ENCODE results near the gene FAM177A1.
A peak's percentile ranks its signal among the peaks of the same experiment; 100 is the strongest.
"Not testable (repeated sequence)": the region's sequence is repeated elsewhere in the genome, so short reads cannot be mapped to it uniquely, and the experiment has no call there.

The FAM177A1 gene

DNA sequence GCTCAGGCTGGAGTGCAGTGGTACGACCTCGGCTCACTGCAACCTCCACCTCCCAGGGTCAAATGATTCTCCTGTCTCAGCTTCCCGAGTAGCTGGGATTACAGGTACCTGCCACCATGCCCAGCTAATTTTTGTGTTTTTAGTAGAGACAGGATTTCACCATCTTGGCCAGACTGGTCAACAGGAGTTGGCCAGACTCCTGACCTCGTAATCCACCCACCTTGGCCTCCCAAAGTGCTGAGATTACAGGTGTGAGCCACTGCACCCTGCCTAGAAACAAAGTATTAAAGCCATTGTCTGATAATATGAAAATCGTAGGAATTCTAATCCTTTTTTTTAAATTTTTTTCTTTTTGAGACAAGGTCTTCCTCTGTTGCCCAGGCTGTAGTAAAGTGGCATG, 19.7 kb downstream of the FAM177A1 start:
- not testable (repeated sequence) for DNase-seq

DNA sequence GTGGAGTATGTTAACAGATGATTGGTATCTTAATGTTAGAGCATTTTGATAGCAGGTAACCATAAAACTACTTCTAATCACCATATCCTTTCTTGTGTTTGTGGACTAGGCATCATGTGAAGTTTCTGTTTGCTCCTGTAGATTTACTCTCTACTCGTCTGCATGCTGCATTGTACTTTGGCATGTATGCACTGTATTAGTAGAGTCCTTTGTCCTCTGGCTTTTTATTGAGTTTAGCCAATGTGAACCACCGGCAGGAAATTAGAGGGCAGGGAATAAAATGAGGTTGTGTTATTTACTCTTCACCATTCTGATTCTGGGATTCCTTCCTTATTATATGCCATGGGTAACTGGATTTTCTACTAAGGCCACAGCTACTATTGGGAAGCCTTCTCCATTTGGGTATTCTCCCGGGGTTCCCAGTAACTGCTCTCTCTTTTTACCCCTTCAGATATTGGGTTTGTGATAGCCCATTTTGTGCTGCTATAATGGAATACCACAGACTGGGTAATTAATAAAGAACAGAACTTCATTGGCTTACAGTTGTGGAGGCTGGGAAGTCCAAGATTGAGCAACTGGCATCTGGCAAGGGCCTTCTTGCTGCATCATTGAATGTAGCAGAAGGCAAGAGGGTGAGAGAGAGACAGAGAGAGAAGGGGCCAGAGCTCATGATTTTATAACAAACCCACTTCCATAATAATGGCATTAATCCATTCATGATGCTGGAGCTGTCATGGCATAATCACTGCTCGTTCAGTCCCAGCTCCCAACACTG, 22.4 kb downstream of the FAM177A1 start:
- no peak for DNase-seq

DNA sequence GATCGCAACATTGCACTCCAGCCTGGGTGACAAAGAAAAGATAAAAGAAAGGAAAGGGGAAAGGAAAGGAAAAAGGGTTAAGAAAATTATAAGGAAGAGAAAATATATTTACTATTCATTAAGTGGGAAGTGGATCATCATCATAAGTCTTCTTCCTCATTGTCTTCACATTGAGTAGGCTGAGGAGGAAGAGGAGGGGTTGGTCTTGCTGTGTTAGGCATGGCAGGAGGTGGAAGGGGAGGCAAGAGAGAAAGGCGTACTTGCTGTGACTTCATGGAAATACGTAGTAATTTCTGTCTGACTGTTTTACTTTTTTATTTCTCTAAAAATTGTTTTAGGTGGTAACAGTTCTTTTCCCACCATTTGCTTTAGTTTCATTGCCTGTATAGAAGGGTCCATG, 26.2 kb downstream of the FAM177A1 start:
- DNase-seq, result no peak

DNA sequence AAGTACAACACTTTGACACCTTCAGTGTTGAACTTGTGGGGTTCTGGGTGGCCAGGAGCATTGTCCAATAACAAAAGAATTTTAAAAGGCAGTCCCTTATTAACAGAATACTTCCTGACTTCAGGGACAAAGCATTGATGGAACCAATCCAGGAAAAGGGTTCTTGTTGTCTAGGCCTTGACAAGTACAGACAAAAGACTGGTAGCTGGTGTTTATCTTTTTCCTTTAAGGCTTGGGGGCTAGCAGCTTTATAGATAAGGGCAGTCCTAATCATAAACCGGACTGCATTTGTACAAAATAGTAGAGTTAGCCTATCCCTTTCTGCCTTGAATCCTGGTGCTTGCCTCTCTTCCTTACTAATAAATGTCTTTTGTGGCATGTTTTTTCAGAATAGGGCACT, 27.4 kb downstream of the FAM177A1 start:
- DNase-seq, result no peak

DNA sequence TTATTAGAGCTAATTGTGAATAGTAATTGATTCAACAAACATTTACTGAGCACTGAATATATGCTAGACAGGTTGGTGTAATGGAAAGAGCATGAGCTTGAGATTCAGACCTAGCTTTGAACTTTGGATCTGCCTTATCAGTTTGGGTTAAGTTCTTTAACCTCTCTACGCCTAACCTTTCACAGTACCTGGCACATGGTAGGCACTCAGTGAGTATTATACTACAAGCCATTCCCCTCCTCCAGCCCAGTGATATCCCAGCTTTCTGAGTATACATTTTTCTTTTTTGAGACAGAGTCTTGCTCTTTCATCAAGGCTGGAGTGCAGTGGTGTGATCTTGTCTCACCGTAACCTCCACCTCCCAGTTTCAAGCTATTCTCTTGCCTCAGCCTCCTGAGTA, 32.0 kb downstream of the FAM177A1 start:
- DNase-seq, result no peak

DNA sequence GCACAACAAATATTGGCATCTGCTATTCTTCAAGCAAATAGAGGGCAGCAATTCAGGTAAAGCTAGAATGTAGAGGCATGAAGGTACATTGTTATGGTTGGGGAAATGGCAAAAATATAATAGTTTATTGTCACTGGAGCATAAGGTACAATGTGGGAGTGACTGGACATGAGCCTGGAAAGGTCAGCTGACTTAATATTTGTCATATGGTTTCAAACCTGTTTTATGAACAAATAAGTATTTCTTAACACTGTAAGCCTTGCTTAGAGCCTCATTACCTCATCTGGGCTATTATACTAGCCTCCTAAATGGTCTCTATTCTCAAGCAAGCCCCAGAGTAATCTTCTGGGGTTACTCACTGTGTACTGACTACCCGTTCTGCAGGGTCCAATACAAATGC, 33.7 kb downstream of the FAM177A1 start:
- no peak for DNase-seq

DNA sequence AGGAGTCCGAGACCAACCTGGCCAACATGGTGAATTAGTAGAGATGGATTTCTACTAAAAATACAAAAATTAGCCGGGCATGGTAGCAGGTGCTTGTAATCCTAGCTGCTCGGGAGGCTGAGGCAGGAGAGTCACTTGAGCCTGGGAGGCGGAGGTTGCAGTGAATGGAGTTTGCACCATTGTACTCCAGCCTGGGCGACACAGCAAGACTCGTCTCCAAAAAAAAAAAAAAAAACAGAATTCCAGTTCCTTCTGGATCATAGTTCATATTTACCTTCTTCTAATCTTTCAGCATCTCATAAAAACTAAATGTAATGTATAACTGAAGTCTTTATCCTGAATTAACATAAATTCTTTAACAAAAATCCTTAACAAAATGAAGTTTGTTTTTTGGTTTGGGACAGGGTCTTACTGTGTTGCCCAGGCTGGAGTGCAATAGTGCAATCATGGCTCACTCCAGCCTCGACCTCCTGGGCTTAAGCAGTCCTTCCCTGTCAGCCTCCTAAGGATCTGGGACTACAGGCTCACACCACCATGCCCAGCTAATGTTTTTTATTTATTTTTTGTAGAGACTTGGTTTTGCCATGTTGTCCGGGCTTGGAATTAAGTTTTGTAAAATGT, 37.6 kb downstream of the FAM177A1 start:
- DNase-seq, result no peak

DNA sequence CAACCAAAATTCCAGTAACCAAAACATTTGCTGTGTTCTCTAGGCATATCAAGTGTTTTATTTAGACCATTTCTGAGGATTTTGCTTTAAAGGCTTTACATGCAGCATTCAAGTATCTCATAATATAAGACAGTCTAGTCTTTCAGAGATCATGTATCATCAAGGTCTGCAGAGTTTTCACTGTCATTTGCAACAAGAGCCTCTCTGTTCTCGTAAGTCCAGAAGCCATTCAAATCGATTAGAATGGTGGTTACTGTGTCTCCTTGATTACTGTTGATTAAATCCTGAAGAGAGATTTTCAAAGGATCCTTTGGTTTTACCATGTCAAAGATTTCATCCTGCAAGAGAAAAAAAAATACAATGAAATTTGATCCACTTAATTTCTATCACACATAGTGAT, 39.4 kb downstream of the FAM177A1 start:
- DNase-seq, result no peak

DNA sequence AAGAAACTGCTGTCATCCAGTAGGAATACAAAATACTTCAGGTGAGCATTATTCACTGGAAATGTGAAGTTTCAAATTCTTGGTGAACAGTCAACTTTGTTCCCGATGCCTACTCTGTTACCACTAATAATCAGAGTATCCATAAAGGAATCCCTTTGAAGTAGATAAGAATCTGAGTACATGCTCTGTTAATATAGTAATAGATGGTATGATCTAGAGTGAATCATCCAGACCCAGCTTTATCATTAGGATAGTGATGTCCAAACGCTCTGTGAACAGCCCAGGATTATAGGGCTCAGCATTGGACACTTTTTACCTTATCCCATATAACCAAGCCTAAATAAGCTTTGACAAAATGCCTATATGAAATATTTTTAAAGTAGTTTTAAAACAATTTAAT, 42.4 kb downstream of the FAM177A1 start:
- no peak for DNase-seq

DNA sequence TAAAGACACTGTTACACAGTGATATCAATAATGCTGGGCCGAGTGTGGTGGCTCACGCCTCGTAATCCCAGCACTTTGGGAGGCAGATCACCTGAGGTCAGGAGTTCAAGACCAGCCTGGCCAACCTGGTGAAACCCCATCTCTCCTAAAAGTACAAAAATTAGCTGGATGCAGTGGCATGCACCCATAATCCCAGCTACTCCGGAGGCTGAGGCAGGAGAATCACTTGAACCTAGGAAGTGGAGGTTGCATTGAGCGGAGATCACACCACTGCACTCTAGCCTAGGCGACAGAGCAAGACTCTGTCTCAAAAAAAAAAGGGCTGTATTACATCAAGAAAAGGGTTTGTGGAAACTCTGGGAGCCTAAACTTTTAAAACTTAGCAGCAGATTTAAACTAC, 48.6 kb downstream of the FAM177A1 start:
- DNase-seq, result not testable (repeated sequence)

DNA sequence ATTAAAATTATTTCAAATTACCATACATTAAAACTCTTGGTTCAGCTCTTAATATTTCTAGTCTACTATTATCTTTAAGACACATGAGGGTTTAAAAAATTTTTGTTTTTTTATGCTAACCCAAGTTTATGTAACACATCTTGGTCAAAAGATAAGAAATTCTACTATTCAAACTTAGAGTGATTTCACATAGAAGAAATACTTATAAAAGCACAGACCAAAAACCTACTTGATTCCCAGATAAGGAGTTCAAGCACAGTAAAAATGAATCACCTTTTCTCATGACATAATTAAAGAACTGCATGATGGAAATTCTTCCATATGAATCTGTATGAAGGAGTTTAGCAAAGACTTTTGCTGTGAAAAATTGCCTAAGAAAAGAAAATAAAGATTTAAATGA, 61.8 kb downstream of the FAM177A1 start:
- no peak for DNase-seq

DNA sequence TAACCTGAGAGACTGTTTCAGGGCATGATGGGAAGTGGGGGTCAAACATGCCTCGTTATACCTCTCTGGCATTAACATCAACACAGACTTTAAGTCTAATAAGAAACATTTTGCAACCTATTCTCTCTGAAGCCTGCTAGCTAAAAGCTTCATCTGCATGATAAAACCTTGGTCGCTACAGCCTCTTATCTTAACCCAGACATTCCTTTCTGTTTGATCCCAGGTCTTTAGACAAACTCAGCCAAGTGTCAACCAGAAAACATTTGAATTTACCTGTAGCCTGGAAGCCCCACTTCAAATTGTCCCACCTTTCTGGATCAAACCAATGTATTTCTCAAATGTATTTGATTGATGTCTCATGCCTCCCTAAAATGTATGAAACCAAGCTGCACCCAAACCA, 66.6 kb downstream of the FAM177A1 start:
- no peak for DNase-seq

DNA sequence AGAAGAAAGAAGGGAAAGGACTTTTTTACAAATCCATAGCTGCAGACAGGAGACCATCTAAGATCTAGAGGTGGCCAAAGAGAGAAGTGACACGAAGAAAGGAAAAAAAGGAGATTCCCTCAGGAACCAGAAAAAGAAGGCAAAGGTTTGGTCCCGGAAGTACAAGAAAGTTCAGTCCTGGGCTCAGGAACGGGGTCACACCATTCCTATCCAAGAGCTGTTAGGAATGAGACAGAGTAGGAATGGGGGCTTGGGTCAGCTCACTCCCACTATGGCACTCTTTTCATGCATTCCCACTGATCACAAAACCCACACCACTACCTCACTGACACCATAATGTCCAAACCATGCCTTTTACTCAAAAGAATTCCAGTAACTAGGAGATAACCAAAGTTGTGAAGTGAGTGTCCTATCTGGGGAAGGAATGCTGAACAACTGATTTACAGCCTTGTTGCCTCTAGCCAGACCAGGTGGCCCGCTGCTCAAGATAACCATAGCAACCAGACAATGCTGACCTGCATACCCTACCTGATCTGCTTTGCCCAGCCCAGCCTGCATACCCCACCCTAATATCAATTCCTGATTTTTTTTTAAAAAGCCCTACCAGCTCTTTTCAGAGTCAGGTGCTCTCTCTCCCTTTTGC, 67.4 kb downstream of the FAM177A1 start:
- no peak for DNase-seq

DNA sequence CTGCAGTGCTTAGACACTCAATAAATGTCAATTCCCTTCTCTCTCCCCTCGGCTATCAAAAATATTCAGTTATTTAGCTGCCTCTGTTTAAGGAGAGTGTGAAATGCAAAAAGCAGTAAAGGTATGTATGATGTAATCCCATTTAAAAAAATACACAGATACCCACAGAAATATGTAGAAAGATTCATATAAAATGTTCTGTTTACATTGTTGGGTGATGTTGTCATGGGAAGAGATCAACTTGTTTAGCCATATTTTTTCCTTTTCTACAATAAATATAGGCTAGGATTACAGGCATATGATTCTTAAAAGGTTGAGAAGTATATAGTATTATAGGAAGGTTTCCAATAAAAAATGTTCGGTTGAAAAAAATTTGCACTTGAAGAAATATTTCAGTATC, 68.0 kb downstream of the FAM177A1 start:
- no peak for DNase-seq

DNA sequence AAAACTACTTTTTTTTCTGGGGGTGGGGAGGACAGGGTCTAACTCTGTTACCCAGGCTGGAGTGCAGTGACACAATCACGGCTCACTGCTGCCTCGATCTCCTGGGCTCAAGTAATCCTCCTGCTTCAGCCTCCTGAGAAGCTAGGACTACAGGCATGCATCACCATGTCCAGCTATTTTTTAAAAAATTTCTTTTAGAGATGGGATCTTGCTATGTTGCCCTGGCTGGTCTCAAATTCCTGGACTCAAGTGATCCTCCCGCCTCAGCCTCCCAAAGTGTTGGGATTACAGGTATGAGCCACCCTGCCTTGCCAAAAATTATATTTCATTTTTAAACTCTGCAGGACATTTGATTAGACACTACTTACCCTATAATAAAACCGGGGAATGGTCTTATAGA, 70.2 kb downstream of the FAM177A1 start:
- no peak for DNase-seq

DNA sequence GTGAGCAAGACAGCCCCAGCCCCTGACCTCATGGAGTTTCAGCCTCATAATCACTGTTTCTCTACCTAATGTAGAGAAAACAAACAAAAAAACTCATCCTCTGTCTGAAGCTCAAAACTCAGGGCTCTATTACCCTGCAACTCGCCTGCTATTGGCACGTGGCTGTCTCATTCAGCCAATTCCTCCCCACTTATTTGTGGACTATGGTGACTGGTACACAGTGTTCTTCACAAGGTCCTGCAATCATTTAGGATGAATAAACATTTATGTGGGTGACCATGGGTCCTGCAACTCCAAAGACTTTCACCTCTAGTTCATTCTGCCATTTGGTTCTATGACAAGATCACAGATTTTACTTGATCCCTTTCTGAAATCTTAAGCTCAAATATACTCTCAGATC, 71.0 kb downstream of the FAM177A1 start:
- no peak for DNase-seq

DNA sequence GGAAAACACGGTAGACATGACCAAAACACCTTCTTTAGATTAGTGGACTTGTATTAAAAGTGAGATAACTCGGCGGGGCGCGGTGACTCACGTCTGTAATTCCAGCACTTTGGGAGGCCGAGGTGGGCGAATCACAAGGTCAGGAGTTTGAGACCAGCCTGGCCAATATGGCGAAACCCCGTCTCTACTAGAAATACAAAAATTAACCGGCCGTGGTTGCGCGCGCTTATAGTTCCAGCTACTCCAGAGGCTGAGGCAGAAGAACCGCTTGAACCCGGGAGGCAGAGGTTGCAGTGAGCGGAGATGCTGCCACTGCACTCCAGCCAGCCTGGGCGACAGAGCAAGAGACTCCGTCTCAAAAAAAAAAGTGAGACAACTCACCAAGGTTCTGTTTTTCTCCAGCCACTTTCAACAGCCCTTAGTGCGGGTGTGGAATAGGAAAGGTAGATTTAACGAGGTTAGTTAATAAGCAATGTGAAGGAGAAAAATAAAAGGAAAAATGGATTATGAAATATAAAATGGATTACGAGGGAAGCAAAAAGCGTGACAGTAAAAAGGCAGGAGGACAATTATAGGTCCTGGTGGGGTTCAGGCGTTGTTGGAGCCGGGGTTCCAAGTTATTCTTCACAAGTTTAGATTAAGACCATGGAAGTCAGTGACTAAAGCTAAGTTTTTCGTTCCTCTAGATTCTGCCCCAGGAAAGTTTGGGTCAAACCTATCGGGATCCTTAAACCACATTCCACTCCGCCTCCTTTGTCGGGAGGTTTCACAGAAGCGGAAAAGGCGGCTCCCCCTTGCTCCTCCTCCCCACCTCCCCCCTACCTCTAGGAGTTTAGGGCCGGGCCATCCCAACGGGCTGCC, 75.2 kb downstream of the FAM177A1 start:
- no peak for DNase-seq

DNA sequence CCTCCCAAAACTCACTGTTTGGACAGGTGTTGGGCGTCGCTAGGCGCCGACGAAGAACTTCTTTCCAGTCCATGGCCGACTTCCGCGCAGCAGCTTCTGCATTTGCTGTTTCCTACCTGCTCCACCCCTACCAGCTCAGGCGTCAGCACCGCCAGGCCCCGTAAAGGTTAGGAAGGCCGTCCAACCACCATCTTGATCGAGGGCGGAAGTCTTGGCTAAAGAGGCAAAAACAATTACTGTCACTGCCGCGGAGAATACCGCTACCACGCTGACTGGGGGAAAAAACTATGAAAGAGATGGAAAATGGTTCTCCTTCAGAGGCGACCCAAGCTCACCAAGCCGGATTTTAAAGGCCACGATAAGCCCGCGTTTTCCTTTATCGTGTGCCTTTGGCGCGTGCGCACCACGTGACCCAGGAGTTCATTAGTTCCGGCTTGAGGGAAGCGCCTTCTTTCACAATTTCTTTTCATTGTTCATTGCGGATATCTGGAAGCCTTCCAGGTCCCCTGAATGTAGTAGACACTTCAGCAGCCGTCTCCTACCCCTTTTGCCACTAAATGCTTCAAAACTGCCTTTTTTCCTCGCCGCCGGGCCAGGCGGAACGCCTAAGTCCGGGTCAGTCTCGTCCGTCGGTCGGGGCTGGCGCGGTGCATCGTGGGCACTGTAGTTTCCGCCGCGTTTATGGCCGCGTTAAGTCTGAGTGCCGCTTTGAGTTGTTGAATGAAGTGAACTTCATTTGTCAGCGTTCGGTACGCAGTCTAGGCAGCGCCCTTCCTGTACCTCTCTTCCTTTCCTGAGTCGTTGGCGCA, 76.0 kb downstream of the FAM177A1 start, which contains the start of the genes PPP2R3C and PRORP:
Gene PPP2R3C, minus strand, starts transcription at position 104 of the 809 bp plus-strand sequence. Its CDS starts 31 bp downstream, at position 73.
Gene PRORP, plus strand, starts transcription at position 666 of the 809 bp plus-strand sequence. CDS start 694 bp downstream, outside the sequence.
- peak; percentile 86 for DNase-seq

DNA sequence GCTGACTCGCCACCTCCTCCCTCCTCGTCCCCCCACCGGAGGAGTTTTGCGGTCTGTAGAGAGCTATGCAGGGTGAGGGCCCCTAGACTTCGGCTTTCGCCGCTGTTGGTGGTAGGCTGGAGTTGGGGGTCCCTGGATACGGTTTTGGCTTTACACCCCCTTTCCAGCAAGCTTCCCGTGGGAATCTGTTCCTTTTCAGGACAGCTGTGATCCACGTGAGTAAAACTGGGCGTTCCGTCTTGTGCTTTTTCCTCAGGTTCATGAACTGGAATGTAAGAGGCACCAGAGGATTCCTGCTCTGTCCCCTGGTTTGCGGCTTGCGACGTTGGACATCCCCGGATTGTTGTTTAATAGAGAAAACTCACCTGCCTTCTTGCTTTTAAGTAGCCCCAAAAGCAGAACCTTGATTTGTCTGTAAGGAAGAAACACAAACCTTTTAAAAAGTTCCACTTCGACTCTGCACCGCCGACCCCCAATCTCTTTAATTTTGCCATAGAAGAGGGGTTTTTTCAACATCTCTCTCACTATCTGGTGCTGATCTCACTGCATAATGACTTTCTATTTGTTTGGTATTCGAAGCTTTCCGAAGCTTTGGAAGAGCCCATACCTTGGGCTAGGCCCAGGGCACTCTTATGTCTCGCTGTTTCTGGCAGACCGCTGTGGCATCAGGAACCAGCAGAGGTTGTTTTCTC, 76.8 kb downstream of the FAM177A1 start:
- no peak for DNase-seq

DNA sequence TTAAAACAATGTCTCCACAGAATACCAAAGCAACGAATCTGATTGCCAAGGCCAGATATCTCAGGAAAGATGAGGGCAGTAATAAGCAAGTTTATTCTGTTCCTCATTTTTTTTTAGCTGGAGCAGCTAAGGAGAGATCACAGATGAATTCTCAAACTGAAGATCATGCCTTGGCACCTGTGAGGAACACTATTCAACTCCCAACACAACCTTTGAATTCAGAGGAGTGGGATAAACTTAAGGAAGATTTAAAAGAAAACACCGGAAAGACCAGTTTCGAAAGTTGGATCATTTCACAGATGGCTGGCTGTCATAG, 77.3 kb downstream of the FAM177A1 start:
- DNase-seq, result no peak

DNA sequence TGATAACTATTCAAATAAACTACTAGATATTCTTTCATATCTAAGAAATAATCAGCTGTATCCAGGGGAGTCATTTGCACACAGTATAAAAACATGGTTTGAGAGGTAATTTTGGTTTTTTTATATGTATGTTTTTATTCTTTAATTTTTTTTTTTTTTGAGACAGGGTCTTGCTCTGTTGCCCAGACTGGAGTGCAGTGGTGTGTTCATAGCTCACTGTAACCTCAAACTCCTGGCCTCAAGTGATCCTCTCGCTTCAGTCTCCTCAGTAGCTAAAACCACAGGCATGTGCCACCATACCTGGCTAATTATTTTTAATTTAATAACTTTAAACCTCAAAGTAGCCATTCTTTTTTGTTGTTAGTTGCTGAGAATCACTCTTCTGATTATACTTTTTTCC, 78.1 kb downstream of the FAM177A1 start:
- no peak for DNase-seq
